GM19193 (cell line): ENCODE measurements around the gene TBC1D2.

Source experiments
- POLR2A ChIP-seq: IDR thresholded peaks from 4 replicates; pipeline ENCODE4 v1.6.1; 2011; ENCODE audit not compliant: insufficient read depth, insufficient read length; ENCODE audit errors: extremely low read depth

TBC1D2 gene

GRCh38 chr9:98228392-98229089 is 26.9 kb downstream of the TBC1D2 start:
- TF ChIP-seq POLR2A: no peak

GRCh38 chr9:98227883-98228282 is 27.6 kb downstream of the TBC1D2 start:
- no peak for TF ChIP-seq POLR2A

GRCh38 chr9:98226957-98227356 is 28.5 kb downstream of the TBC1D2 start:
- no peak for TF ChIP-seq POLR2A

GRCh38 chr9:98226516-98226915 is 28.9 kb downstream of the TBC1D2 start:
- no peak for TF ChIP-seq POLR2A

GRCh38 chr9:98225015-98225442 is 30.4 kb downstream of the TBC1D2 start:
- TF ChIP-seq POLR2A: no peak

- no peak for TF ChIP-seq POLR2A
These were observed 32.4 kb downstream of the TBC1D2 start for GRCh38 chr9:98222885-98223691.

GRCh38 chr9:98220911-98221310 is 34.5 kb downstream of the TBC1D2 start:
- no peak for TF ChIP-seq POLR2A

- TF ChIP-seq POLR2A: no peak
These were observed 35.6 kb downstream of the TBC1D2 start for GRCh38 chr9:98219794-98220370.

- TF ChIP-seq POLR2A: no peak
These were observed 36.1 kb downstream of the TBC1D2 start for GRCh38 chr9:98219364-98219716.

- no peak for TF ChIP-seq POLR2A
These were observed 36.7 kb downstream of the TBC1D2 start for GRCh38 chr9:98218562-98219363.

GRCh38 chr9:98217255-98217654 is 38.2 kb downstream of the TBC1D2 start:
- TF ChIP-seq POLR2A: no peak

- no peak for TF ChIP-seq POLR2A
These were observed 39.1 kb downstream of the TBC1D2 start for GRCh38 chr9:98216391-98216790.

GRCh38 chr9:98215821-98216220 is 39.6 kb downstream of the TBC1D2 start:
- TF ChIP-seq POLR2A: no peak

GRCh38 chr9:98215271-98215670 is 40.2 kb downstream of the TBC1D2 start:
- no peak for TF ChIP-seq POLR2A

GRCh38 chr9:98214811-98215210 is 40.6 kb downstream of the TBC1D2 start:
- TF ChIP-seq POLR2A: no peak
